Breast epithelium (tissue), 3 donors: ENCODE data around the gene PARP9.

Experiments used
- CTCF ChIP-seq, 3 donors: fragments of 450-650 bp; IDR thresholded peaks; one replicate each; pipeline ENCODE4 v1.5.1; 2016 to 2017; ENCODE audit warnings: antibody characterized with exemption in 3 of 3, mild to moderate bottlenecking in 3 of 3, moderate library complexity in 3 of 3
- POLR2A ChIP-seq: fragments of 450-650 bp; IDR thresholded peaks from one replicate; pipeline ENCODE4 v1.6.1; 2016; ENCODE audit warnings: antibody characterized with exemption, mild to moderate bottlenecking, moderate library complexity
- POLR2AphosphoS5 ChIP-seq, 3 donors: sonication (generic); formaldehyde crosslinking; IDR thresholded peaks; one replicate each; pipeline ENCODE4 v1.6.1; 2017; ENCODE audit warnings: antibody characterized with exemption in 3 of 3

GRCh38 chr3:122589297-122589696 is 25.2 kb upstream of the PARP9 start:
- TF ChIP-seq CTCF (IDR thresholded peaks at IDR 0.05) = no peak
- TF ChIP-seq POLR2A = no peak
- no peak for TF ChIP-seq POLR2AphosphoS5 (IDR thresholded peaks at IDR 0.05)
